GM23338 (cell line): ENCODE data around the gene ACKR1.

ENCODE experiments used
- POLR2AphosphoS5 ChIP-seq: IDR thresholded peaks from 2 replicates; pipeline ENCODE4 v1.6.1; 2016; ENCODE audit warnings: antibody characterized with exemption, low read depth
- TF ChIP-seq, protein P1 (sequence below), 2 experiments: fragments of 200-600 bp in 1 of 2; sonication (generic) in 1 of 2; conservative IDR thresholded peaks; 2 replicates each; pipeline versions ENCODE4 v1.5.1 to v1.6.1; 2016 to 2017; ENCODE audit warnings: antibody characterized with exemption in 2 of 2, low read depth in 2 of 2, mild to moderate bottlenecking in 2 of 2, moderate library complexity in 1 of 2

DNA sequence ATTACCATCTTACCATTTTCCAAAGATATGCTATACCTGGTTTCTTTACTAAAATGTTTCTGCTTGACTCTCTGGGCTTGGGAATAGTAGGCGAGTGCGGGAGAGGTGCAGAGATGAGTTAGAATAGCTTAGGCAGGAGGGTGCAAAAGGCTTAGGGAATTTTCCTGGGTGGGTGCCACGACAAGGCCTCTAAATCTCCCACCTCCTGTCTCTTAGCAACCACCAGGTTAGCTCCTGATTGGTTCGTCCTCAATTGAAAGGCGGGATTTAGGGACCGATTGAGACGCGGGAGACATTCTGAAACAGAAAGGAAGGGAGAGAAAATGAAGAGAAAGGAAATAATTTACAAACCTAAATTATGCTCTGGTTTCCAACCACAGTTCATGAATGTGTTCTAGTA lies 3.1 kb downstream of the ACKR1 start:
- TF ChIP-seq, protein P1, sequence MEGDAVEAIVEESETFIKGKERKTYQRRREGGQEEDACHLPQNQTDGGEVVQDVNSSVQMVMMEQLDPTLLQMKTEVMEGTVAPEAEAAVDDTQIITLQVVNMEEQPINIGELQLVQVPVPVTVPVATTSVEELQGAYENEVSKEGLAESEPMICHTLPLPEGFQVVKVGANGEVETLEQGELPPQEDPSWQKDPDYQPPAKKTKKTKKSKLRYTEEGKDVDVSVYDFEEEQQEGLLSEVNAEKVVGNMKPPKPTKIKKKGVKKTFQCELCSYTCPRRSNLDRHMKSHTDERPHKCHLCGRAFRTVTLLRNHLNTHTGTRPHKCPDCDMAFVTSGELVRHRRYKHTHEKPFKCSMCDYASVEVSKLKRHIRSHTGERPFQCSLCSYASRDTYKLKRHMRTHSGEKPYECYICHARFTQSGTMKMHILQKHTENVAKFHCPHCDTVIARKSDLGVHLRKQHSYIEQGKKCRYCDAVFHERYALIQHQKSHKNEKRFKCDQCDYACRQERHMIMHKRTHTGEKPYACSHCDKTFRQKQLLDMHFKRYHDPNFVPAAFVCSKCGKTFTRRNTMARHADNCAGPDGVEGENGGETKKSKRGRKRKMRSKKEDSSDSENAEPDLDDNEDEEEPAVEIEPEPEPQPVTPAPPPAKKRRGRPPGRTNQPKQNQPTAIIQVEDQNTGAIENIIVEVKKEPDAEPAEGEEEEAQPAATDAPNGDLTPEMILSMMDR (conservative IDR thresholded peaks at IDR 0.05; ENCODE audit: low read depth in 2 of 2): no peak
- no peak for TF ChIP-seq POLR2AphosphoS5
